ENCODE measurements around the gene ELL.

Gene ELL

GRCh38 chr19:18453269-18454024 is 68.4 kb downstream of the ELL start:
- Histone ChIP-seq H3K27me3 (ENCODE audit: control insufficient read depth in 1 of 2, insufficient read depth in 2 of 2, low read length in 2 of 2) (no peaks in the 10 kb centered on the region), H3K27ac (ENCODE audit: low read length) (no peak overlapping the region), H3K4me1 (ENCODE audit: control insufficient read depth, insufficient read depth, low read length) (peaks cover 24% of the 10 kb centered on the region), H3K4me3 (ENCODE audit: low read length in 2 of 2) (no peak overlapping the region), H3K36me3 (ENCODE audit: control insufficient read depth in 2 of 2, insufficient read depth in 2 of 2, low read length in 2 of 2) (peaks cover 9 to 14% of the 10 kb centered on the region in 2 donors), H3K9ac (ENCODE audit: low read length in 2 of 2) (no peak overlapping the region), H3K9me3 (ENCODE audit: control insufficient read depth in 2 of 2, low read length in 2 of 2) (no peaks in the 10 kb centered on the region)

GRCh38 chr19:18452386-18452785 is 69.5 kb downstream of the ELL start:
- no peak overlapping the region for H3K4me3 ChIP-seq (ENCODE audit: low read length in 2 of 2)

GRCh38 chr19:18450931-18451836 is 70.7 kb downstream of the ELL start:
- Histone ChIP-seq H3K27ac (ENCODE audit: low read length) (no peak overlapping the region), H3K27me3 (ENCODE audit: control insufficient read depth in 1 of 2, insufficient read depth in 2 of 2, low read length in 2 of 2) (no peaks in the 10 kb centered on the region), H3K4me1 (ENCODE audit: control insufficient read depth, insufficient read depth, low read length) (peaks cover 8% of the 10 kb centered on the region), H3K9me3 (ENCODE audit: control insufficient read depth in 2 of 2, low read length in 2 of 2) (no peaks in the 10 kb centered on the region), H3K9ac (ENCODE audit: low read length in 2 of 2) (no peak overlapping the region), H3K4me3 (ENCODE audit: low read length in 2 of 2) (no peak overlapping the region), H3K36me3 (ENCODE audit: control insufficient read depth in 2 of 2, insufficient read depth in 2 of 2, low read length in 2 of 2) (peaks cover 18 to 26% of the 10 kb centered on the region in 2 donors)

More at GRCh38 chr19:18452386-18452785, 69.5 kb downstream of the ELL start:
- Histone ChIP-seq H3K27me3 (ENCODE audit: control insufficient read depth in 1 of 2, insufficient read depth in 2 of 2, low read length in 2 of 2) (no peaks in the 10 kb centered on the region), H3K36me3 (ENCODE audit: control insufficient read depth in 2 of 2, insufficient read depth in 2 of 2, low read length in 2 of 2) (peaks cover 9 to 18% of the 10 kb centered on the region in 2 donors), H3K4me1 (ENCODE audit: control insufficient read depth, insufficient read depth, low read length) (peaks cover 20% of the 10 kb centered on the region), H3K27ac (ENCODE audit: low read length) (no peak overlapping the region), H3K9me3 (ENCODE audit: control insufficient read depth in 2 of 2, low read length in 2 of 2) (no peaks in the 10 kb centered on the region), H3K9ac (ENCODE audit: low read length in 2 of 2) (no peak overlapping the region)

- H3K27ac ChIP-seq (ENCODE audit: low read length), result no peak overlapping the region
- H3K9me3 ChIP-seq (ENCODE audit: control insufficient read depth in 2 of 2, low read length in 2 of 2), result no peaks in the 10 kb centered on the region
- no peak overlapping the region for H3K4me3 ChIP-seq (ENCODE audit: low read length in 2 of 2)
- H3K9ac ChIP-seq (ENCODE audit: low read length in 2 of 2), result no peak overlapping the region
- H3K36me3 ChIP-seq (ENCODE audit: control insufficient read depth in 2 of 2, insufficient read depth in 2 of 2, low read length in 2 of 2), result peaks cover 25 to 28% of the 10 kb centered on the region in 2 donors
- no peaks in the 10 kb centered on the region for H3K27me3 ChIP-seq (ENCODE audit: control insufficient read depth in 1 of 2, insufficient read depth in 2 of 2, low read length in 2 of 2)
- peaks cover 5% of the 10 kb centered on the region for H3K4me1 ChIP-seq (ENCODE audit: control insufficient read depth, insufficient read depth, low read length)
These were observed 71.6 kb downstream of the ELL start for GRCh38 chr19:18450021-18450930.

- H3K9me3 ChIP-seq (ENCODE audit: control insufficient read depth in 2 of 2, low read length in 2 of 2), result no peaks in the 10 kb centered on the region
- H3K27ac ChIP-seq (ENCODE audit: low read length), result no peak overlapping the region
- no peak overlapping the region for H3K4me3 ChIP-seq (ENCODE audit: low read length in 2 of 2)
- H3K36me3 ChIP-seq (ENCODE audit: control insufficient read depth in 2 of 2, insufficient read depth in 2 of 2, low read length in 2 of 2), result peaks cover 30% of the 10 kb centered on the region in 2 donors
- H3K4me1 ChIP-seq (ENCODE audit: control insufficient read depth, insufficient read depth, low read length), result peaks cover 5% of the 10 kb centered on the region
- no peaks in the 10 kb centered on the region for H3K27me3 ChIP-seq (ENCODE audit: control insufficient read depth in 1 of 2, insufficient read depth in 2 of 2, low read length in 2 of 2)
- no peak overlapping the region for H3K9ac ChIP-seq (ENCODE audit: low read length in 2 of 2)
These were observed 72.3 kb downstream of the ELL start for GRCh38 chr19:18449552-18449951.

GRCh38 chr19:18446811-18447359 is 75.0 kb downstream of the ELL start:
- Histone ChIP-seq H3K27ac (ENCODE audit: low read length) (no peak overlapping the region), H3K36me3 (ENCODE audit: control insufficient read depth in 2 of 2, insufficient read depth in 2 of 2, low read length in 2 of 2) (peaks cover 30 to 43% of the 10 kb centered on the region in 2 donors), H3K4me1 (ENCODE audit: control insufficient read depth, insufficient read depth, low read length) (peaks cover 5% of the 10 kb centered on the region), H3K9ac (ENCODE audit: low read length in 2 of 2) (no peak overlapping the region), H3K4me3 (ENCODE audit: low read length in 2 of 2) (no peak overlapping the region), H3K27me3 (ENCODE audit: control insufficient read depth in 1 of 2, insufficient read depth in 2 of 2, low read length in 2 of 2) (no peaks in the 10 kb centered on the region), H3K9me3 (ENCODE audit: control insufficient read depth in 2 of 2, low read length in 2 of 2) (no peaks in the 10 kb centered on the region)

GRCh38 chr19:18446145-18446810 is 75.6 kb downstream of the ELL start:
- Histone ChIP-seq H3K27ac (ENCODE audit: low read length) (no peak overlapping the region), H3K9ac (ENCODE audit: low read length in 2 of 2) (no peak overlapping the region), H3K4me1 (ENCODE audit: control insufficient read depth, insufficient read depth, low read length) (peaks cover 3% of the 10 kb centered on the region), H3K9me3 (ENCODE audit: control insufficient read depth in 2 of 2, low read length in 2 of 2) (no peaks in the 10 kb centered on the region), H3K27me3 (ENCODE audit: control insufficient read depth in 1 of 2, insufficient read depth in 2 of 2, low read length in 2 of 2) (no peaks in the 10 kb centered on the region), H3K36me3 (ENCODE audit: control insufficient read depth in 2 of 2, insufficient read depth in 2 of 2, low read length in 2 of 2) (peaks cover 30 to 43% of the 10 kb centered on the region in 2 donors), H3K4me3 (ENCODE audit: low read length in 2 of 2) (no peak overlapping the region)

- Histone ChIP-seq H3K27me3 (ENCODE audit: control insufficient read depth in 1 of 2, insufficient read depth in 2 of 2, low read length in 2 of 2) (no peaks in the 10 kb centered on the region), H3K27ac (ENCODE audit: low read length) (no peak overlapping the region), H3K4me3 (ENCODE audit: low read length in 2 of 2) (no peak overlapping the region), H3K36me3 (ENCODE audit: control insufficient read depth in 2 of 2, insufficient read depth in 2 of 2, low read length in 2 of 2) (peaks cover 30 to 41% of the 10 kb centered on the region in 2 donors), H3K9me3 (ENCODE audit: control insufficient read depth in 2 of 2, low read length in 2 of 2) (no peaks in the 10 kb centered on the region), H3K4me1 (ENCODE audit: control insufficient read depth, insufficient read depth, low read length) (no peaks in the 10 kb centered on the region), H3K9ac (ENCODE audit: low read length in 2 of 2) (no peak overlapping the region)
These were observed 76.5 kb downstream of the ELL start for GRCh38 chr19:18445262-18445948.

GRCh38 chr19:18444513-18444912 is 77.4 kb downstream of the ELL start:
- Histone ChIP-seq H3K4me1 (ENCODE audit: control insufficient read depth, insufficient read depth, low read length) (no peaks in the 10 kb centered on the region), H3K9me3 (ENCODE audit: control insufficient read depth in 2 of 2, low read length in 2 of 2) (no peaks in the 10 kb centered on the region), H3K9ac (ENCODE audit: low read length in 2 of 2) (no peak overlapping the region), H3K36me3 (ENCODE audit: control insufficient read depth in 2 of 2, insufficient read depth in 2 of 2, low read length in 2 of 2) (peaks cover 26 to 40% of the 10 kb centered on the region in 2 donors), H3K27me3 (ENCODE audit: control insufficient read depth in 1 of 2, insufficient read depth in 2 of 2, low read length in 2 of 2) (no peaks in the 10 kb centered on the region), H3K27ac (ENCODE audit: low read length) (no peak overlapping the region), H3K4me3 (ENCODE audit: low read length in 2 of 2) (no peak overlapping the region)
